GM19035 (cell line): ENCODE results near the gene ATAD2B.

Source experiments
- ATAC-seq: cut with Tn5 transposase; IDR thresholded peaks from one replicate; pipeline ENCODE4 v1.9.1; 2021; ENCODE audit not compliant: unreplicated experiment

Gene ATAD2B

GRCh38 chr2:23705771-23706612, 220.9 kb downstream of the ATAD2B start:
- ATAC-seq, result no peak

DNA sequence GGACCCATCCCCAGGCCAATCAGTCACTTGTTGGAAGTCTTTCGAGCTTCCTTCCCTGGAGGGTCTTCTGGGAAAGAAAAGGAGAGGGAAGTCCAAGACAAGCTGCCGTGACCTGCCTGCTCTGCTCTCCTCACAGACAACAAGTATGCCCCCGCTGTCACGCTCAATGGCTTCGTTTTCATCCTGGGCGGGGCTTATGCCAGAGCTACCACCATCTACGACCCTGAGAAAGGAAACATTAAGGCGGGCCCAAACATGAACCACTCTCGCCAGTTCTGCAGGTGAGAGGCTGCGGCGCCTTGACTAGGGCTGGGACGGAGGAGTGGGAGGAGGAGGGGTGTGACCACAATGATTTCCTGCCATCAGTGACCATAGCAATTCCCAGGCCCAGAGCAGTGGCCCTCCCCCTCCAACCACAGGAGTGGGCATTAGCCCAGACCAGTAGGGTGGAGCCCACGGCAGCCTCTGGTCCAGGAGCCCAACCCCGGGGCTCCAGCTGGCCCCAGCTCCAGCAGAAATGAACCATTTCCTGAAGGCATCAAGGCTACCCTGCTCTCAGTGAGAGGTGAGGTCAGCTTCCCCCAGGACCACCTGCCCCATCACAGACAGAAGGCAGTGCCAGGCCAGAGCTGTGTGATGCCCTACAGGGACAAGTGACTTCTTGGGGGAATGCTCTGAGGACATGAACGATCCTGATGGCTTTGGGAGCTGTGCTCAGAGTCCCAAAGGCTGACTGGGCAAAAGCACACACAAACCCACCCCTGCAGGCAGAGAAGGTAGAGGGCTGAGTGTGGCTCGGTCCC, 223.1 kb downstream of the ATAD2B start:
- ATAC-seq, result no peak

DNA sequence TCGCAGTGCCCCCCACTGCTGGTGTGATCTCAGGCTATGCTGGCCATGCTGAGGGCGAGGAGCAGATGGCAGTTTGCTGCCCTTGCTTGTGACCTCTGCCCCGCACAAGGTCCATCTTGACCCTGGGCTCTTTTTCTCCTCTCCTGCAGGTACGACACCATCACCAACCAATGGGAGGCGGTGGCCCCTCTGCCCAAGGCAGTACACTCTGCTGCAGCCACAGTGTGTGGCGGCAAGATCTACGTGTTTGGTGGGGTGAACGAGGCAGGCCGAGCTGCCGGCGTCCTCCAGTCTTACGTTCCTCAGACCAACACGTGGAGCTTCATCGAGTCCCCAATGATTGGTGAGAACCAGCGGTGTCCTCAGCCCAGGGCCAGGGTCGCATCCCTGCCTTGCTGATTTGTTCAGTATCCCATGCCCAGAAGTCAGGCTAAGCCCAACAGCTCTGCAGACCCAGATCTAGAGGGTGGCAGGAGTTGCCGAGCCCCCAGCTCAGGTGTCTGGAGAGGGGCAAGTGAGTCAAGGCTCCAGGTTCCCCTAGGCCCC, 223.8 kb downstream of the ATAD2B start:
- no peak for ATAC-seq

- no peak for ATAC-seq
Measured at GRCh38 chr2:23700627-23701026, 226.3 kb downstream of the ATAD2B start.

GRCh38 chr2:23699580-23699925, 227.4 kb downstream of the ATAD2B start:
- ATAC-seq, result no peak

- ATAC-seq, result no peak
Measured at GRCh38 chr2:23698721-23699579, 228.0 kb downstream of the ATAD2B start.
